Panc1 (cell line): ENCODE data around the gene KBTBD2.

ENCODE experiments used
- POLR2AphosphoS5 ChIP-seq: IDR thresholded peaks from 2 replicates; pipeline ENCODE4 v1.6.1; 2012; ENCODE audit warnings: mild to moderate bottlenecking, low read depth, low read length, moderate library complexity
- SIN3A ChIP-seq: IDR thresholded peaks from 2 replicates; pipeline ENCODE4 v1.6.1; 2012; ENCODE audit warnings: low read depth, mild to moderate bottlenecking, low read length, moderate library complexity, borderline replicate concordance; ENCODE audit not compliant: insufficient read depth
- TF ChIP-seq, protein P1 (sequence below): fragments of 450-650 bp; IDR thresholded peaks from 2 replicates; pipeline ENCODE4 v1.5.1; 2017; ENCODE audit warnings: mild to moderate bottlenecking
- TF ChIP-seq, protein P2 (sequence below), 2 experiments: IDR thresholded peaks; 2 replicates each; pipeline ENCODE4 v1.6.1; 2011 to 2012; ENCODE audit warnings: low read depth in 2 of 2, control low read depth in 1 of 2, low read length in 1 of 2, mild to moderate bottlenecking in 1 of 2, moderate library complexity in 1 of 2; ENCODE audit not compliant: insufficient read depth in 1 of 2

DNA sequence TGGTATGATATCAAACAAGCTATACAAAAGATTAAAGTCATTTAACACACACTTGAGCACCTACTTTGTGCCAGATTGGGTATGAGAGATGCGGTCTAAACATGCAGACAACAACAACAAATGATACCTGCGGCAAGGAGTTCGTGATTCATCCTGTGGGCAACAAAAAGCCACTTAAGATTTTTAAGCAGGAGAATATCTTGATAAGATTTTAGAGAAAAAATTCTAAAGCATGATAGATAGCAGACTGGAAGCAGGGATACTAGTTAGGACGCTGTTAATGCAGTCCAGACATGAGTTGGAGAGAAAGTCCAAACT lies 1.6 kb upstream of the KBTBD2 start:
- TF ChIP-seq, protein P1, sequence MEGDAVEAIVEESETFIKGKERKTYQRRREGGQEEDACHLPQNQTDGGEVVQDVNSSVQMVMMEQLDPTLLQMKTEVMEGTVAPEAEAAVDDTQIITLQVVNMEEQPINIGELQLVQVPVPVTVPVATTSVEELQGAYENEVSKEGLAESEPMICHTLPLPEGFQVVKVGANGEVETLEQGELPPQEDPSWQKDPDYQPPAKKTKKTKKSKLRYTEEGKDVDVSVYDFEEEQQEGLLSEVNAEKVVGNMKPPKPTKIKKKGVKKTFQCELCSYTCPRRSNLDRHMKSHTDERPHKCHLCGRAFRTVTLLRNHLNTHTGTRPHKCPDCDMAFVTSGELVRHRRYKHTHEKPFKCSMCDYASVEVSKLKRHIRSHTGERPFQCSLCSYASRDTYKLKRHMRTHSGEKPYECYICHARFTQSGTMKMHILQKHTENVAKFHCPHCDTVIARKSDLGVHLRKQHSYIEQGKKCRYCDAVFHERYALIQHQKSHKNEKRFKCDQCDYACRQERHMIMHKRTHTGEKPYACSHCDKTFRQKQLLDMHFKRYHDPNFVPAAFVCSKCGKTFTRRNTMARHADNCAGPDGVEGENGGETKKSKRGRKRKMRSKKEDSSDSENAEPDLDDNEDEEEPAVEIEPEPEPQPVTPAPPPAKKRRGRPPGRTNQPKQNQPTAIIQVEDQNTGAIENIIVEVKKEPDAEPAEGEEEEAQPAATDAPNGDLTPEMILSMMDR: no peak
- TF ChIP-seq SIN3A (no peak), POLR2AphosphoS5 (no peak)
- TF ChIP-seq, protein P2, sequence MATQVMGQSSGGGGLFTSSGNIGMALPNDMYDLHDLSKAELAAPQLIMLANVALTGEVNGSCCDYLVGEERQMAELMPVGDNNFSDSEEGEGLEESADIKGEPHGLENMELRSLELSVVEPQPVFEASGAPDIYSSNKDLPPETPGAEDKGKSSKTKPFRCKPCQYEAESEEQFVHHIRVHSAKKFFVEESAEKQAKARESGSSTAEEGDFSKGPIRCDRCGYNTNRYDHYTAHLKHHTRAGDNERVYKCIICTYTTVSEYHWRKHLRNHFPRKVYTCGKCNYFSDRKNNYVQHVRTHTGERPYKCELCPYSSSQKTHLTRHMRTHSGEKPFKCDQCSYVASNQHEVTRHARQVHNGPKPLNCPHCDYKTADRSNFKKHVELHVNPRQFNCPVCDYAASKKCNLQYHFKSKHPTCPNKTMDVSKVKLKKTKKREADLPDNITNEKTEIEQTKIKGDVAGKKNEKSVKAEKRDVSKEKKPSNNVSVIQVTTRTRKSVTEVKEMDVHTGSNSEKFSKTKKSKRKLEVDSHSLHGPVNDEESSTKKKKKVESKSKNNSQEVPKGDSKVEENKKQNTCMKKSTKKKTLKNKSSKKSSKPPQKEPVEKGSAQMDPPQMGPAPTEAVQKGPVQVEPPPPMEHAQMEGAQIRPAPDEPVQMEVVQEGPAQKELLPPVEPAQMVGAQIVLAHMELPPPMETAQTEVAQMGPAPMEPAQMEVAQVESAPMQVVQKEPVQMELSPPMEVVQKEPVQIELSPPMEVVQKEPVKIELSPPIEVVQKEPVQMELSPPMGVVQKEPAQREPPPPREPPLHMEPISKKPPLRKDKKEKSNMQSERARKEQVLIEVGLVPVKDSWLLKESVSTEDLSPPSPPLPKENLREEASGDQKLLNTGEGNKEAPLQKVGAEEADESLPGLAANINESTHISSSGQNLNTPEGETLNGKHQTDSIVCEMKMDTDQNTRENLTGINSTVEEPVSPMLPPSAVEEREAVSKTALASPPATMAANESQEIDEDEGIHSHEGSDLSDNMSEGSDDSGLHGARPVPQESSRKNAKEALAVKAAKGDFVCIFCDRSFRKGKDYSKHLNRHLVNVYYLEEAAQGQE (IDR thresholded peaks at IDR 0.05; ENCODE audit: insufficient read depth in 1 of 2, low read depth in 2 of 2, low read length in 1 of 2): no peak
